Keratinocyte (primary cell): ENCODE measurements around the gene TNIK. TPM values are rescaled to one million over a fixed set of nuclear protein-coding genes. Genes with fewer than 3 reads are reported as not detected.

Experiments
- DNase-seq: peaks from one replicate; pipeline ENCODE4 v3.0.0-alpha.2; 2011; ENCODE audit warnings: low read depth, missing footprints, low spot score
- FAIRE-seq: peaks from 2 replicates; lab custom pipeline; 2011; peaks lifted over from hg19 to GRCh38; lab: Jason Lieb, UNC
- H2AFZ ChIP-seq: 2 replicates; pipeline ENCODE4 v1.6.0; 2012; ENCODE audit warnings: low read length, control low read depth, inconsistent platforms; ENCODE audit not compliant: control insufficient read depth
- H3K27ac ChIP-seq: 2 replicates; pipeline ENCODE4 v1.5.1; 2011; ENCODE audit warnings: low read length; ENCODE audit not compliant: control insufficient read depth, insufficient read depth
- H3K27me3 ChIP-seq: 3 replicates; pipeline ENCODE4 v1.6.0; 2011; ENCODE audit warnings: low read length; ENCODE audit not compliant: control insufficient read depth, insufficient read depth; ENCODE audit errors: extremely low read depth
- H3K36me3 ChIP-seq, 2 experiments: 2 replicates in 1 of 2; 3 replicates in 1 of 2; pipeline ENCODE4 v1.5.1; 2011; ENCODE audit warnings: low read length in 2 of 2, mild to moderate bottlenecking in 1 of 2; ENCODE audit not compliant: control insufficient read depth in 2 of 2, insufficient read depth in 2 of 2; ENCODE audit errors: extremely low read depth in 1 of 2
- H3K4me1 ChIP-seq: 3 replicates; pipeline ENCODE4 v1.5.1; 2011; ENCODE audit warnings: low read length; ENCODE audit not compliant: control insufficient read depth, insufficient read depth; ENCODE audit errors: extremely low read depth
- H3K4me2 ChIP-seq: 3 replicates; pipeline ENCODE4 v1.6.0; 2011; ENCODE audit warnings: low read depth, low read length; ENCODE audit not compliant: control insufficient read depth, insufficient read depth; ENCODE audit errors: extremely low read depth
- H3K4me3 ChIP-seq, 3 experiments: fragments of 200-600 bp in 1 of 3; sonication (generic) in 1 of 3; 2 replicates in 2 of 3; 3 replicates in 1 of 3; pipeline ENCODE4 v1.5.1; 2011 to 2016; ENCODE audit warnings: low read length in 3 of 3, mild to moderate bottlenecking in 3 of 3, control low read depth in 2 of 3, inconsistent platforms in 1 of 3, low read depth in 1 of 3, mixed read lengths in 1 of 3, mixed run types in 1 of 3, moderate library complexity in 1 of 3; ENCODE audit not compliant: control insufficient read depth in 2 of 3, insufficient read depth in 2 of 3; ENCODE audit errors: extremely low read depth in 1 of 3
- H3K79me2 ChIP-seq: 2 replicates; pipeline ENCODE4 v1.6.0; 2012; ENCODE audit warnings: low read length; ENCODE audit not compliant: control insufficient read depth, insufficient read depth
- H3K9ac ChIP-seq: 3 replicates; pipeline ENCODE4 v1.6.0; 2011; ENCODE audit warnings: low read length; ENCODE audit not compliant: control insufficient read depth, insufficient read depth; ENCODE audit errors: extremely low read depth
- H3K9me1 ChIP-seq: 3 replicates; pipeline ENCODE4 v1.6.0; 2011; ENCODE audit warnings: low read length; ENCODE audit not compliant: control insufficient read depth, insufficient read depth; ENCODE audit errors: extremely low read depth
- H3K9me3 ChIP-seq: 2 replicates; pipeline ENCODE4 v1.5.1; 2012; ENCODE audit warnings: low read depth, low read length; ENCODE audit not compliant: control insufficient read depth
- H4K20me1 ChIP-seq: 3 replicates; pipeline ENCODE4 v1.6.0; 2011; ENCODE audit warnings: low read length; ENCODE audit not compliant: control insufficient read depth, insufficient read depth; ENCODE audit errors: extremely low read depth
- EZH2 ChIP-seq: IDR thresholded peaks from one replicate; pipeline ENCODE4 v1.6.1; 2012; ENCODE audit warnings: inconsistent platforms, mild to moderate bottlenecking, low read length, moderate library complexity
- dilution Hi-C: fragments of 300-500 bp; cut with MboI; formaldehyde crosslinking; loops from one replicate; pipeline ENCODE4 v1.7.0; 2020; ENCODE audit warnings: low sequenced_read_pairs; ENCODE audit not compliant: extremely low pct_ligation_motif_present
- polyA plus RNA-seq, 5 experiments: library from polyadenylated mRNA; depleted of rRNA in 3 of 5; stranded (reverse) in 3 of 5; stranded (forward) in 1 of 5; unstranded in 1 of 5; fragments of >200 nt; gene quantifications; 1 replicate in 1 of 5; 2 replicates in 3 of 5; 3 replicates in 1 of 5; pipeline versions ENCODE4 v1.2.1 to v1.2.3, GENCODE V29; 2011 to 2012; ENCODE audit warnings: missing spikeins in 2 of 5, low read depth in 1 of 5, low replicate concordance in 1 of 5
- TF ChIP-seq, protein P1 (sequence below), 3 experiments: IDR thresholded peaks in 1 of 3; conservative IDR thresholded peaks in 1 of 3; optimal IDR thresholded peaks in 1 of 3; 2 replicates in 2 of 3; 3 replicates in 1 of 3; pipeline versions ENCODE3 to v1.5.1; 2011; ENCODE audit warnings: low read length in 3 of 3, mild to moderate bottlenecking in 3 of 3, moderate library complexity in 2 of 3, control low read depth in 1 of 3, inconsistent platforms in 1 of 3; ENCODE audit not compliant: insufficient read depth in 2 of 3; ENCODE audit errors: extremely low read depth in 1 of 3

TNIK gene
- polyA plus RNA-seq, 1 donor (not counting 4 experiments of a cell fraction or from before 2014, with no cell fraction given) = 4.4 TPM

DNA sequence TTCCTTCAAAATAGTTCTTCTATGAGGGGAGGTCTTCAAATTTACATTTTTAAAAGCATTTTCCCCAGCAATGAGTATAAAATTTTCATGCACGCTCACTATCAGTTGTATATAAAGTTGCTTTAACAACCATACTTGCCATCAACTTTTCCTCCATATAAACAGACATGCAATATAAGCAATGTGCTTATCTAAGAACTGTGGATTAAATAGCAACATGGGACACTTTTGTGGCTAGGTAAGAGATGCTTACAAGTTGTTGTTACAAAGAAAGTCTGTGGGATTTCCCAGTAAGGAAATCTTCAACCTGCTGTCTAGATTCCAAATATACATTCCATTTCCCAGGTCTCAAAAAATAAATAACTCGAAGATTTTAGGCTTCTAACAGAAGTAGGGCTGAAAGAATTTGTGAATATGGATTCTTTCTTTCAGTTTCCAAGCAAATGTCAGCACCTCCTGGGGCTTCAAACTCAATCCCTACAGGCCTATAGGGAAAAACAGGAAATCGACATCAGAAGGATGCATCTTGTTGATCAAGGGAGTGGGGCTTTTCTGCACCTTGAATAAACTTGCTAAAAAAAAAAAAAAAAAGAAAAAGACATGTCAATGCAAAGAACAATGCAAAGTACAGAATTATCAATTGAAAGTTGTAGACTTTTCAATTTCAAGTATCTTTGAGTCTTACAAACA, 16.1 kb downstream of the TNIK start:
- Histone ChIP-seq H3K9ac (no peak overlapping the region), H3K79me2 (no peaks in the 10 kb centered on the region), H3K4me1 (peaks cover 7% of the 10 kb centered on the region), H3K9me3 (no peaks in the 10 kb centered on the region), H3K27me3 (no peaks in the 10 kb centered on the region), H2AFZ (no peak overlapping the region), H4K20me1 (no peaks in the 10 kb centered on the region), H3K27ac (no peak overlapping the region), H3K4me3 (no peak overlapping the region), H3K9me1 (no peaks in the 10 kb centered on the region), H3K36me3 (no peaks in the 10 kb centered on the region), H3K4me2 (no peak overlapping the region)
- DNase-seq = no peak
- TF ChIP-seq, protein P1, sequence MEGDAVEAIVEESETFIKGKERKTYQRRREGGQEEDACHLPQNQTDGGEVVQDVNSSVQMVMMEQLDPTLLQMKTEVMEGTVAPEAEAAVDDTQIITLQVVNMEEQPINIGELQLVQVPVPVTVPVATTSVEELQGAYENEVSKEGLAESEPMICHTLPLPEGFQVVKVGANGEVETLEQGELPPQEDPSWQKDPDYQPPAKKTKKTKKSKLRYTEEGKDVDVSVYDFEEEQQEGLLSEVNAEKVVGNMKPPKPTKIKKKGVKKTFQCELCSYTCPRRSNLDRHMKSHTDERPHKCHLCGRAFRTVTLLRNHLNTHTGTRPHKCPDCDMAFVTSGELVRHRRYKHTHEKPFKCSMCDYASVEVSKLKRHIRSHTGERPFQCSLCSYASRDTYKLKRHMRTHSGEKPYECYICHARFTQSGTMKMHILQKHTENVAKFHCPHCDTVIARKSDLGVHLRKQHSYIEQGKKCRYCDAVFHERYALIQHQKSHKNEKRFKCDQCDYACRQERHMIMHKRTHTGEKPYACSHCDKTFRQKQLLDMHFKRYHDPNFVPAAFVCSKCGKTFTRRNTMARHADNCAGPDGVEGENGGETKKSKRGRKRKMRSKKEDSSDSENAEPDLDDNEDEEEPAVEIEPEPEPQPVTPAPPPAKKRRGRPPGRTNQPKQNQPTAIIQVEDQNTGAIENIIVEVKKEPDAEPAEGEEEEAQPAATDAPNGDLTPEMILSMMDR (optimal IDR thresholded peaks at IDR 0.05 in 1 of 3, IDR thresholded peaks at IDR 0.05 in 1 of 3, conservative IDR thresholded peaks at IDR 0.05 in 1 of 3; ENCODE audit: extremely low read depth in 1 of 3, insufficient read depth in 2 of 3, low read length in 3 of 3) = no peak
- TF ChIP-seq EZH2 = no peak
- dilution Hi-C loops = no loop called here
- no peak for FAIRE-seq

DNA sequence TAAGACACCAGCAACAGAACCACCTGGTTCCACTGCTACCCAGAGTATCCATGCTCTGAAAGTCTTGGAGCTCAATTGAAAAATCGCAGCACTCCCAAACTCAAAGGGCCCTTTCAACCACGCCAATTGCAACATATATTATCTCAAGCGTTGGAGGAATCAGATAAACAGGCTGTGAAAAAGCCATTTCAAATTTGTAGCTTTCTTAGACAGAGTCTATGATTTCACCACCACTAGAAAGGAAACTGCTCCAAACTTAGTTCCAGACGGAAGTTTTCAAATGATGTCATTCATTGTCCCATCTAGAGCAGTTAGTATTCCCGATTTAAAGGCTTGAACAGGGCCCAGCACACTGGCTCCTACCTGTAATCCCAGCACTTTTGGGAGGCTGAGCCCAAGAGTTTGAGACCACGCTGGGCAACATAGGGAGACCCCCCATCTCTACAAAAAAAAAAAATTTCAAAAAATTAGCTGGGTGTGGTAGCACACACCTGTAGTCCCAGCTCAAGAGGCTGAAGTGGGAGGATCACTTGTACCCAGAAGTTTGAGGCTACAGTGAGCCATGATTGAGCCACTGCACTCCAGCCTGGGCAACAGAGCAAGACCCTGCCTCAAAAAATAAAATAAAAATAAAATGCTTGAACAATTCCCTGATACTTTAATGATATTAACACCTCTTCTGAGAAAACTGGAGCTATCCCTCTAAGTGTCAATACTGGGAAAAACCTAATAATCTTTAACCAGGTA, 16.8 kb downstream of the TNIK start:
- FAIRE-seq = no peak
- Histone ChIP-seq H3K27me3 (no peaks in the 10 kb centered on the region), H3K27ac (no peak overlapping the region), H3K4me2 (no peak overlapping the region), H4K20me1 (no peaks in the 10 kb centered on the region), H3K79me2 (no peaks in the 10 kb centered on the region), H2AFZ (no peak overlapping the region), H3K9me3 (no peaks in the 10 kb centered on the region), H3K36me3 (no peaks in the 10 kb centered on the region), H3K9ac (no peak overlapping the region), H3K4me1 (peaks cover 7% of the 10 kb centered on the region), H3K9me1 (no peaks in the 10 kb centered on the region), H3K4me3 (no peak overlapping the region)
- TF ChIP-seq, protein P1 (optimal IDR thresholded peaks at IDR 0.05 in 1 of 3, IDR thresholded peaks at IDR 0.05 in 1 of 3, conservative IDR thresholded peaks at IDR 0.05 in 1 of 3; ENCODE audit: extremely low read depth in 1 of 3, insufficient read depth in 2 of 3, low read length in 3 of 3) = no peak
- TF ChIP-seq EZH2 = no peak
- dilution Hi-C loops = no loop called here
- no peak for DNase-seq
